Tibial nerve (tissue), 4 donors: ENCODE results near the gene AAMP.

Experiments
- EP300 ChIP-seq, 2 donors: sonication (generic); formaldehyde crosslinking; IDR thresholded peaks; one replicate each; pipeline ENCODE4 v1.6.1; 2017; ENCODE audit warnings: antibody characterized with exemption in 2 of 2, mild to moderate bottlenecking in 1 of 2
- POLR2A ChIP-seq, 2 donors: fragments of 450-650 bp; IDR thresholded peaks; one replicate each; pipeline ENCODE4 v1.6.1; 2017; ENCODE audit warnings: antibody characterized with exemption in 2 of 2, mild to moderate bottlenecking in 2 of 2, moderate library complexity in 2 of 2
- TF ChIP-seq, protein P1 (sequence below), 5 experiments: fragments of 200-600 bp in 3 of 5; fragments of 450-650 bp in 2 of 5; sonication (generic) in 3 of 5; IDR thresholded peaks; one replicate each; pipeline ENCODE4 v1.5.1; 2016 to 2019; ENCODE audit warnings: antibody characterized with exemption in 5 of 5, mild to moderate bottlenecking in 3 of 5, moderate library complexity in 2 of 5

DNA sequence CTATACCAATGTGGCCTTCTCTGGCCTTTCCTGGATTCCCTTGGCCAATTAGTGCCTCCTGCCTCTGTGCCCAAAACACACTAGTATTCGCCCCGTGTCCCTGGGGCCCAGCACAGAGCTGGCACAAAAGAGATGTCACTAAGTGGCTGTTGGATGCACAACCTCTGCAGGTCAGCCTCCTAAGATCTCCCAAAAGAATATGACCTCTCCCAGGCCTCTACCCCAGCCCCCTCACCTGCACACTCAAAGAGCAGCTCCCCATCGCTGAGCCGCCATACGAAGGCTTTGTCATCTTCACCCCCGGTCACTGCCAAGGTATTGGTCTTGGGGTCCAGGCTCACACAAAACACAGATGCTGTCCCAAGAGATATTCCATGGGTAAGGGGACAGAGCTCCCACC is 2.7 kb downstream of the AAMP start:
- TF ChIP-seq, protein P1, sequence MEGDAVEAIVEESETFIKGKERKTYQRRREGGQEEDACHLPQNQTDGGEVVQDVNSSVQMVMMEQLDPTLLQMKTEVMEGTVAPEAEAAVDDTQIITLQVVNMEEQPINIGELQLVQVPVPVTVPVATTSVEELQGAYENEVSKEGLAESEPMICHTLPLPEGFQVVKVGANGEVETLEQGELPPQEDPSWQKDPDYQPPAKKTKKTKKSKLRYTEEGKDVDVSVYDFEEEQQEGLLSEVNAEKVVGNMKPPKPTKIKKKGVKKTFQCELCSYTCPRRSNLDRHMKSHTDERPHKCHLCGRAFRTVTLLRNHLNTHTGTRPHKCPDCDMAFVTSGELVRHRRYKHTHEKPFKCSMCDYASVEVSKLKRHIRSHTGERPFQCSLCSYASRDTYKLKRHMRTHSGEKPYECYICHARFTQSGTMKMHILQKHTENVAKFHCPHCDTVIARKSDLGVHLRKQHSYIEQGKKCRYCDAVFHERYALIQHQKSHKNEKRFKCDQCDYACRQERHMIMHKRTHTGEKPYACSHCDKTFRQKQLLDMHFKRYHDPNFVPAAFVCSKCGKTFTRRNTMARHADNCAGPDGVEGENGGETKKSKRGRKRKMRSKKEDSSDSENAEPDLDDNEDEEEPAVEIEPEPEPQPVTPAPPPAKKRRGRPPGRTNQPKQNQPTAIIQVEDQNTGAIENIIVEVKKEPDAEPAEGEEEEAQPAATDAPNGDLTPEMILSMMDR (IDR thresholded peaks at IDR 0.05), result no peak
- TF ChIP-seq POLR2A (IDR thresholded peaks at IDR 0.05) (no peak), EP300 (IDR thresholded peaks at IDR 0.05) (no peak)
